HCT116 (cell line): ENCODE measurements around the gene ACO2. TPM values are rescaled to one million over a fixed set of nuclear protein-coding genes. Genes with fewer than 3 reads are reported as not detected.

Experiments
- ATAC-seq: fragments of 200-7000 bp; cut with Tn5 transposase; 2 replicates; pipeline ENCODE4 v1.9.1; 2020; ENCODE audit warnings: mild to moderate bottlenecking, moderate library complexity
- BruUV-seq: library from RNA; stranded (reverse); fragments of 400-500 nt; replicated peaks from 2 replicates; lab custom pipeline; 2021; lab: Mats Ljungman, UMichigan
- CTCF ChIA-PET: fragments of 300-600 bp; sonication (Branson Sonifier 250); formaldehyde crosslinking; loops from one replicate; lab custom pipeline; 2021; ENCODE audit warnings: antibody characterized with exemption; lab: Charles Lee
- POLR2A ChIA-PET: fragments of 300-600, 350-600 bp; sonication (Branson Sonifier 250); formaldehyde crosslinking; loops from one replicate; lab custom pipeline; 2021; ENCODE audit warnings: antibody characterized with exemption; lab: Charles Lee
- RAD21 ChIA-PET, 2 experiments: fragments of 300-600 bp; sonication (Branson Sonifier 250); formaldehyde crosslinking; loops; one replicate each; lab custom pipeline; 2023; ENCODE audit warnings: low total read pairs in 2 of 2; ENCODE audit not compliant: uncharacterized antibody in 2 of 2, unreplicated experiment in 2 of 2, low non-redundant PET in 1 of 2; lab: Charles Lee
- DNase-seq: peaks from one replicate; pipeline ENCODE4 v3.0.0-alpha.2; 2010; ENCODE audit warnings: low read depth, low spot score
- H2AFZ ChIP-seq: fragments of 200-600 bp; shearing (Covaris generic), sonication (generic); 2 replicates; pipeline ENCODE4 v1.6.1; 2017; ENCODE audit warnings: low read depth, mixed run types, mixed read lengths, antibody characterized with exemption, low read length; ENCODE audit not compliant: poor library complexity, severe bottlenecking
- H3K27ac ChIP-seq: 2 replicates; pipeline ENCODE4 v1.5.1; 2012; ENCODE audit warnings: low read depth, low read length
- H3K27me3 ChIP-seq: fragments of 200-600 bp; sonication (generic); 2 replicates; pipeline ENCODE4 v1.6.1; 2016; ENCODE audit warnings: mixed run types, low read length, mixed read lengths; ENCODE audit not compliant: insufficient read depth
- H3K36me3 ChIP-seq, 2 experiments: fragments of 200-500 bp in 1 of 2; fragments of 200-600 bp in 1 of 2; sonication (Bioruptor generic) in 1 of 2; sonication (generic) in 1 of 2; 2 replicates each; pipeline versions ENCODE4 v1.5.1 to v1.6.1; 2014 to 2016; ENCODE audit warnings: low read length in 2 of 2, inconsistent platforms in 1 of 2, mixed read lengths in 1 of 2, mixed run types in 1 of 2; ENCODE audit not compliant: insufficient read depth in 2 of 2, control insufficient read depth in 1 of 2
- H3K4me1 ChIP-seq, 2 experiments: fragments of 200-600 bp in 1 of 2; sonication (generic) in 1 of 2; 2 replicates each; pipeline versions ENCODE4 v1.5.1 to v1.6.1; 2012 to 2017; ENCODE audit warnings: low read length in 2 of 2, inconsistent platforms in 1 of 2, mild to moderate bottlenecking in 1 of 2, mixed read lengths in 1 of 2, mixed run types in 1 of 2, moderate library complexity in 1 of 2; ENCODE audit not compliant: insufficient read depth in 2 of 2, control insufficient read depth in 1 of 2
- H3K4me2 ChIP-seq: fragments of 200-600 bp; sonication (generic); 2 replicates; pipeline ENCODE4 v1.6.1; 2017; ENCODE audit warnings: mixed run types, low read length, mixed read lengths
- H3K4me3 ChIP-seq, 2 experiments: fragments of 200-600 bp in 1 of 2; sonication (generic) in 1 of 2; replicated peaks in 1 of 2; 2 replicates each; pipeline ENCODE4 v1.5.1; 2011 to 2016; ENCODE audit warnings: low read length in 2 of 2, control low read depth in 1 of 2, low read depth in 1 of 2, mild to moderate bottlenecking in 1 of 2, mixed read lengths in 1 of 2, mixed run types in 1 of 2
- H3K79me2 ChIP-seq: fragments of 200-600 bp; sonication (generic); 2 replicates; pipeline ENCODE4 v1.6.1; 2017; ENCODE audit warnings: mild to moderate bottlenecking, mixed run types, low read length, moderate library complexity, mixed read lengths; ENCODE audit not compliant: insufficient read depth
- H3K9ac ChIP-seq: fragments of 200-600 bp; sonication (generic); 2 replicates; pipeline ENCODE4 v1.6.1; 2016; ENCODE audit warnings: low read length, mixed read lengths
- H3K9me2 ChIP-seq: fragments of 200-600 bp; sonication (generic), shearing (Covaris generic); 2 replicates; pipeline ENCODE4 v1.6.1; 2017; ENCODE audit warnings: mixed run types, mild to moderate bottlenecking, moderate library complexity; ENCODE audit not compliant: insufficient read depth
- H3K9me3 ChIP-seq, 2 experiments: fragments of 200-500 bp in 1 of 2; fragments of 200-600 bp in 1 of 2; sonication (Bioruptor generic) in 1 of 2; sonication (generic) in 1 of 2; 2 replicates each; pipeline ENCODE4 v1.6.1; 2014 to 2017; ENCODE audit warnings: low read length in 2 of 2, mixed read lengths in 2 of 2, inconsistent platforms in 1 of 2, low read depth in 1 of 2, mild to moderate bottlenecking in 1 of 2, mixed run types in 1 of 2, moderate library complexity in 1 of 2; ENCODE audit not compliant: control insufficient read depth in 1 of 2, insufficient read depth in 1 of 2
- H4K20me1 ChIP-seq: fragments of 200-600 bp; sonication (generic), shearing (Covaris generic); 2 replicates; pipeline ENCODE4 v1.6.1; 2017; ENCODE audit warnings: mixed run types, mild to moderate bottlenecking, moderate library complexity; ENCODE audit not compliant: insufficient read depth
- CBX3 ChIP-seq: IDR thresholded peaks from 2 replicates; pipeline ENCODE4 v1.6.1; 2012; ENCODE audit warnings: low read depth
- CEBPB ChIP-seq: IDR thresholded peaks from 2 replicates; pipeline ENCODE4 v1.6.1; 2012; ENCODE audit warnings: low read depth
- EGR1 ChIP-seq: IDR thresholded peaks from 2 replicates; pipeline ENCODE4 v1.6.1; 2012; ENCODE audit warnings: low read depth
- ELF1 ChIP-seq: IDR thresholded peaks from 2 replicates; pipeline ENCODE4 v1.6.1; 2012; ENCODE audit warnings: low read depth, borderline replicate concordance
- EZH2phosphoT487 ChIP-seq: fragments of 200-600 bp; IDR thresholded peaks from 2 replicates; pipeline ENCODE4 v1.6.1; 2018; ENCODE audit warnings: antibody characterized with exemption, borderline replicate concordance
- FOSL1 ChIP-seq: IDR thresholded peaks from 2 replicates; pipeline ENCODE4 v1.6.1; 2012; ENCODE audit warnings: low read depth
- POLR2A ChIP-seq: IDR thresholded peaks from 2 replicates; pipeline ENCODE4 v1.7.0; 2011; ENCODE audit warnings: borderline replicate concordance; ENCODE audit not compliant: insufficient read depth, insufficient read length; ENCODE audit errors: extremely low read depth
- POLR2AphosphoS5 ChIP-seq: IDR thresholded peaks from 2 replicates; pipeline ENCODE4 v1.6.1; 2011; ENCODE audit warnings: mild to moderate bottlenecking, low read depth, low read length, moderate library complexity
- SIN3A ChIP-seq: IDR thresholded peaks from 2 replicates; pipeline ENCODE4 v1.6.1; 2012; ENCODE audit warnings: low read depth
- SP1 ChIP-seq: IDR thresholded peaks from 2 replicates; pipeline ENCODE4 v1.6.1; 2012; ENCODE audit warnings: low read depth
- SRF ChIP-seq: IDR thresholded peaks from 2 replicates; pipeline ENCODE4 v1.6.1; 2012; ENCODE audit warnings: low read depth
- TCF7L2 ChIP-seq: IDR thresholded peaks from 2 replicates; pipeline ENCODE4 v1.7.0; 2011; ENCODE audit warnings: borderline replicate concordance, inconsistent platforms; ENCODE audit not compliant: insufficient read depth, insufficient read length; ENCODE audit errors: extremely low read depth
- ZFX ChIP-seq: fragments of 450-650 bp; IDR thresholded peaks from 2 replicates; pipeline ENCODE4 v1.6.1; 2017
- intact Hi-C: fragments of 100-400 bp; cut with micrococcal nuclease; formaldehyde crosslinking; loops from 2 replicates; pipeline ENCODE4 v1.10.0; 2022
- total RNA-seq: library from RNA; stranded (reverse); gene quantifications from one replicate; pipeline ENCODE4 v1.2.1, GENCODE V29; 2021; ENCODE audit not compliant: unreplicated experiment
- TF ChIP-seq, protein P1 (sequence below): IDR thresholded peaks from 2 replicates; pipeline ENCODE4 v1.6.1; 2011; ENCODE audit warnings: mild to moderate bottlenecking, low read length, moderate library complexity; ENCODE audit not compliant: insufficient replicate concordance; ENCODE audit errors: extremely low read depth
- TF ChIP-seq, protein P2 (sequence below): IDR thresholded peaks from 2 replicates; pipeline ENCODE4 v1.6.1; 2012; ENCODE audit warnings: low read depth
- TF ChIP-seq, protein P3 (sequence below): IDR thresholded peaks from 2 replicates; pipeline ENCODE4 v1.6.1; 2012

The ACO2 gene
- total RNA-seq, 1 experiment from 2014 or later, result 108 TPM

DNA sequence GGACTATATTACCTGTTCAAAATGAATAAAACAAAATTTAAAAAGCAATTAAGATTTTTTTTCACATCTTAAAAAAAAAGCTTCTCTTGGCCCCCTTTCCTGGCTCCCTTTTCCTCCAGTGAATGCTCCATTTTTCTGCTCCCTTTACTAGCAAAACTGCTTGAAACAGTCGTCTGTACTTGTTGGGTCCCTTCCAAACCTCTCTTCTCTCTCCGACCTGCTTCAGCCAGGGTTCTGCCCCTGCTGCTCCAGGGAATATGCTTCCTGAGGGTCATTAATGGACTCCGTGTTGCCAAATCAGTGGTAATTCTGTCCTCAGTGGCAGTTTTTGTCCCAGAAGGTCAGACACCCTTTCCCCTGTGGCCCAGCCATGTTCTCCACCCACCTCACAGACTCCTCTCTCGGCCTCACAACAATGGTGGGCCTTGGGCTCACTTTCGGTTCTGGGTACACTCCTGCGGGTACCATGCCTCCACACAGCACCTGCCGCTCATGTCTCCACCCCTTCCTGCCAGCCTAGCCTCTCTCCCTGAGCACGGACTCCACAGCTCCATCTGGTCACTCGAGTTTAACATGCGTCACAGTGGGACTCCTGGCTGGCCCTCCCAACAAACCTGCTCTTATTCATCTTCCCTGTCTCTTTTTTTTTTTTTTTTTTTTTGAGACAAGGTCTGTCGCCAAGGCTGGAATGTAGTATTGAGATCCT, 83.1 kb downstream of the ACO2 start:
- TF ChIP-seq, protein P1, sequence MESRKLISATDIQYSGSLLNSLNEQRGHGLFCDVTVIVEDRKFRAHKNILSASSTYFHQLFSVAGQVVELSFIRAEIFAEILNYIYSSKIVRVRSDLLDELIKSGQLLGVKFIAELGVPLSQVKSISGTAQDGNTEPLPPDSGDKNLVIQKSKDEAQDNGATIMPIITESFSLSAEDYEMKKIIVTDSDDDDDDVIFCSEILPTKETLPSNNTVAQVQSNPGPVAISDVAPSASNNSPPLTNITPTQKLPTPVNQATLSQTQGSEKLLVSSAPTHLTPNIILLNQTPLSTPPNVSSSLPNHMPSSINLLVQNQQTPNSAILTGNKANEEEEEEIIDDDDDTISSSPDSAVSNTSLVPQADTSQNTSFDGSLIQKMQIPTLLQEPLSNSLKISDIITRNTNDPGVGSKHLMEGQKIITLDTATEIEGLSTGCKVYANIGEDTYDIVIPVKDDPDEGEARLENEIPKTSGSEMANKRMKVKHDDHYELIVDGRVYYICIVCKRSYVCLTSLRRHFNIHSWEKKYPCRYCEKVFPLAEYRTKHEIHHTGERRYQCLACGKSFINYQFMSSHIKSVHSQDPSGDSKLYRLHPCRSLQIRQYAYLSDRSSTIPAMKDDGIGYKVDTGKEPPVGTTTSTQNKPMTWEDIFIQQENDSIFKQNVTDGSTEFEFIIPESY, result no peak
- TF ChIP-seq SP1, result no peak
- no peak for TF ChIP-seq CEBPB
- TF ChIP-seq, protein P2, sequence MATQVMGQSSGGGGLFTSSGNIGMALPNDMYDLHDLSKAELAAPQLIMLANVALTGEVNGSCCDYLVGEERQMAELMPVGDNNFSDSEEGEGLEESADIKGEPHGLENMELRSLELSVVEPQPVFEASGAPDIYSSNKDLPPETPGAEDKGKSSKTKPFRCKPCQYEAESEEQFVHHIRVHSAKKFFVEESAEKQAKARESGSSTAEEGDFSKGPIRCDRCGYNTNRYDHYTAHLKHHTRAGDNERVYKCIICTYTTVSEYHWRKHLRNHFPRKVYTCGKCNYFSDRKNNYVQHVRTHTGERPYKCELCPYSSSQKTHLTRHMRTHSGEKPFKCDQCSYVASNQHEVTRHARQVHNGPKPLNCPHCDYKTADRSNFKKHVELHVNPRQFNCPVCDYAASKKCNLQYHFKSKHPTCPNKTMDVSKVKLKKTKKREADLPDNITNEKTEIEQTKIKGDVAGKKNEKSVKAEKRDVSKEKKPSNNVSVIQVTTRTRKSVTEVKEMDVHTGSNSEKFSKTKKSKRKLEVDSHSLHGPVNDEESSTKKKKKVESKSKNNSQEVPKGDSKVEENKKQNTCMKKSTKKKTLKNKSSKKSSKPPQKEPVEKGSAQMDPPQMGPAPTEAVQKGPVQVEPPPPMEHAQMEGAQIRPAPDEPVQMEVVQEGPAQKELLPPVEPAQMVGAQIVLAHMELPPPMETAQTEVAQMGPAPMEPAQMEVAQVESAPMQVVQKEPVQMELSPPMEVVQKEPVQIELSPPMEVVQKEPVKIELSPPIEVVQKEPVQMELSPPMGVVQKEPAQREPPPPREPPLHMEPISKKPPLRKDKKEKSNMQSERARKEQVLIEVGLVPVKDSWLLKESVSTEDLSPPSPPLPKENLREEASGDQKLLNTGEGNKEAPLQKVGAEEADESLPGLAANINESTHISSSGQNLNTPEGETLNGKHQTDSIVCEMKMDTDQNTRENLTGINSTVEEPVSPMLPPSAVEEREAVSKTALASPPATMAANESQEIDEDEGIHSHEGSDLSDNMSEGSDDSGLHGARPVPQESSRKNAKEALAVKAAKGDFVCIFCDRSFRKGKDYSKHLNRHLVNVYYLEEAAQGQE, result no peak
- TF ChIP-seq, protein P3, sequence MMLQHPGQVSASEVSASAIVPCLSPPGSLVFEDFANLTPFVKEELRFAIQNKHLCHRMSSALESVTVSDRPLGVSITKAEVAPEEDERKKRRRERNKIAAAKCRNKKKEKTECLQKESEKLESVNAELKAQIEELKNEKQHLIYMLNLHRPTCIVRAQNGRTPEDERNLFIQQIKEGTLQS, result no peak
- no peak for TF ChIP-seq EGR1
- TF ChIP-seq ZFX, result no peak
- TF ChIP-seq POLR2AphosphoS5, result no peak
- no peak for TF ChIP-seq ELF1
- no peak for TF ChIP-seq EZH2phosphoT487
- TF ChIP-seq TCF7L2, result no peak
- TF ChIP-seq SIN3A, result no peak
- TF ChIP-seq FOSL1, result no peak
- no peak for TF ChIP-seq CBX3
- TF ChIP-seq SRF, result no peak
- TF ChIP-seq POLR2A, result no peak
- POLR2A ChIA-PET, result interaction anchor here (1.2 kb wide), 1 partner anchor 37 kb away, joined by 4 read pairs; the partner anchor contains the start of gene PMM1

More for the DNA sequence above, 83.1 kb downstream of the ACO2 start:
- Histone ChIP-seq H3K9me2 (no peaks in the 10 kb centered on the region), H2AFZ (no peak overlapping the region), H3K4me3 (no peak overlapping the region), H3K9me3 (no peaks in the 10 kb centered on the region), H4K20me1 (no peaks in the 10 kb centered on the region), H3K27me3 (no peaks in the 10 kb centered on the region), H3K9ac (no peak overlapping the region), H3K36me3 (no peaks in the 10 kb centered on the region), H3K4me1 (peaks cover 2 to 12% of the 10 kb centered on the region in 2 experiments; a peak in 3 of 4 replicates), H3K4me2 (no peak overlapping the region), H3K79me2 (no peaks in the 10 kb centered on the region), H3K27ac (no peak overlapping the region)
- no peak for ATAC-seq
- no TSS peak for BruUV-seq
- ChIA-PET RAD21 (no interaction called here), CTCF (interaction anchor here (0.6 kb wide), 1 partner anchor 95 kb away, joined by 6 read pairs; no protein-coding TSS in a partner anchor)
- intact Hi-C loops, result loop anchor here (2.0 kb wide), 1 partner anchor 45 kb away; no protein-coding TSS in a partner anchor
- DNase-seq, result no peak
